COLO829 (cell line): ENCODE results near the gene ADAMTS7.
A peak's percentile ranks its signal among the peaks of the same experiment; 100 is the strongest.
"Not testable (repeated sequence)": the region's sequence is repeated elsewhere in the genome, so short reads cannot be mapped to it uniquely, and the experiment has no call there.

ENCODE experiments used
- DNase-seq: peaks from one replicate; pipeline ENCODE4 v3.0.0; 2012; ENCODE audit warnings: low spot score

ADAMTS7 gene

DNA sequence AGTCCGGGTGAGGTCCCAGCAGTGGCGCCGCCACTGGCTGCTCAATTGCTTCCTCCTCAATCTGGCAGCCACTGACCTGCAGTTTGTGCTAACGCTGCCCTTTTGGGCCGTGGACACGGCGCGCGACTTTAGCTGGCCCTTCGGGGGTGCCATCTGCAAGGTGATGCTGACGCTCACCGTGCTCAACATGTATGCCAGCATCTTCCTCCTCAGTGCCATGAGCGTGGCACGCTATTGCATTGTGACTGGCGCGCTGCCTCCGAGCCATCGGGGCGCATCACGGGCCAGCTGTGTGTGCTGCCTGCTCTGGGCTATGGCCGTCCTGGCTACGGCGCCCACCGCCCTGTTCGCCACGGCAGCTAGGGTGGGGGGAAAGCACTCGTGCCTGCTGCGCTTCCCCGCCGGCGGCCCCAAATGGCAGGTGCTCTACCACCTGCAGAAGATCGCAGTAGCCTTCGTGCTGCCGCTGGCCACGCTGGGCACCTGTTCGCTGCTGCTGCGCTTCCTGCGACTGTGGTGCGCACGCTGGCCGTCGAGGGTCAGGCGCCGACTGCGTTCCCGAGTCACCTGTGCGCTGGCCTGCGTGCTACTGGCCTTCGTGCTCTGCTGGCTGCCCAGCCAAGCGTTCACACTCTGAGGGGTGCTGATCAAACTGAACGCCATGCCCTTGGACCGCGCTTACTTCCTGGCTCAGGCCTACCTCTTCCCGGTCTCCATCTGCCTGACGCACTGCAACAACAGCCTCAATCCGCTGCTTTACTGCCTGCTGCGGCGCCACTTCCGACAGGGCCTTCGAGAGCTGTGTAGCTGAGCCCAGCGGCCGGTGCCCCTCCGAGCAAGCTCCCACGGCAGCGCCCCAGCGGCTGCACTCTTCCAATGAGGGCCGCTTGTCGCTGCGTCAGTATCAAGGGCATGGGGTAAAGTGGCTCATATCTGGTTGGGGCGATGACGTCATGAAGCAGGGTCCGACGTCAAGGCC lies 20.3 kb upstream of the ADAMTS7 start:
- DNase-seq: no peak

DNA sequence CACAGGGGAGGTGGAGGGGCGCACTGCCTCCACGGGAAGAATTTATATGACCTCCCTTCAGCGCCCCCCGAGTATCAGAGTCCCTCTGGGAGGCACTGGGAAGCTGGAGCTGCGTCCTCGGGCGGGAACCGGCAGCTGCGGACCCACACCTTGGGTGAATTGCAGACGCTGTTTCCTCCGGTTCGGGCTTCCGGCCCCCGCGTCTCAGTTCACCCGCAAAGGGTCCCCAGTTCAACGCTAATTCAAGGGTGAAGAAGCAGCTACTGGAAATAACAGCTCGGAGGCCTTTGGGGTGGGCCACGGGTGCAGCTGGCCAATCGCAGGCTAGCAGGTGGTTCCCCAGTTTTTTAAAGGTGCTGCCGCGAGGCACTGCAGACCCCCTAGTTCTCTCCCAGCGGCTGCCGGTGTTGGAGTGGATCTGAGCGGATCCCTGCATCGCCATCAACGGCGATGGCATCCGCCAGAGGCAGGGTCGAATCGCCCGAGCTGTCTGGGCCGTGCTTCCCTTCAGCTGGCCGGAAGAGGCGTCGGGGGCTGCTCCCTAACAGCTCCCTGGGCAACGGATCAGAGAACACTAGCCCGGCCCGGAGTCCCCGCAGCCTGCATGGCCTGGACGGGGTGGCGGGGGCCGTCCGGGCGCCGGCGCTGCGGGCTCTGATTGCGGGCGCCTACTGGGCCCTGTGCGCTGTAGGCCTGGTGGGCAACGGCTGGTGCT lies 19.4 kb upstream of the ADAMTS7 start:
- DNase-seq: no peak

DNA sequence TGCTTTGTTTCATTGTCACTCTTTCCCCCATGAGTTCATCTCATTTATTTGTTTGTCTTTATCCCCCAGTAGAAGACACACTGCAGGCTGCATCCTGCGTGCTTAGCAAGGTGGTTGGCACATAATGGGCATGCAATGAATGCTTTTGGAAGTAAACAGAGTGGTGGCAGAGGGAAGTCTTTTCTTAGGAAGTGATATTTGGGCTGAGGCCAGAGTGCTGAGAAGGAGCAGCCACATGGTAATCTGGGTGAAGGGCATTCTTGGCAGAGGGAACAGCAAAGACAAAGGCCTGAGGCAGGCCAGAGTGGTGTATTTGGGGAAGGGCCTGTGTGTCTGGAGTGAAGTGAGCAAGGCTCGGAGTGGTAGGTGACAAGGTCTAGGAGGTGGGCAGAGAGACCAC lies 17.7 kb upstream of the ADAMTS7 start:
- DNase-seq: no peak

DNA sequence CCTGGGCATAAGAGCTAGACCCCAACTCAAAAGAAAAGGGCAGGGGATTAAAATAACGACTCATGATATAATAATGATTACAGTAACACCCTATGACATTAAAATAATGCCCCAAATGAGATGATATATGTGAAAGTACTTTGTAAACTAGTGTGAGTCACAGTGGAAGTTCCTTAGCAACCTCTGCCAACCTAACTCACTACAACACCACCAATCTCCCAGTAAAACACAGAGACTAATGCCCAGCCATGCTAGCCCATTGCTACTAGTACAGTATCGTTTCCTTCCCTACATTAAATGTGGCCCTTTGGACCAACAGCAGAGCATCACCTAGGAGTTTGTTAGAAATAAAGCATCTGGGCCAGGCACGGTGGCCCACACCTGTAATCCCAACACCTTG lies 11.2 kb upstream of the ADAMTS7 start:
- DNase-seq: no peak

DNA sequence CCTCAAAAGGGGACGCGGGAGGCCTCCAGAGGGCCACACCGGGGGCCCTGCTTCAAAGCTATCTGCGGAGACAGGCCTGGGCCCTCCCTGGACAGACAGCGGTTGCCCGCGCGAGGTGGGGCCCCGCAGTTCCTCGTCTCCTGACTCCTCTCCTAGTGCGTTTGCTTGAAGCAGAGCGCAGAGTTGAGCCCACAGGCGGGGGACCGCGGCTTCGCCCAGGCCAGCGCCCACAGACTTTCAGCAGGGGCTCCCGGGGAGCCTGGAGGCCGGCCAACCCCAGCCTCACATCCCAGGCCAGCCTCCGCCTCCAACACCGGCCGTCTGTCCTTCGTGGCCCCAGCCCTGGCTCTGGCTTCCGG lies 540 bp upstream of the ADAMTS7 start:
- DNase-seq: no peak

DNA sequence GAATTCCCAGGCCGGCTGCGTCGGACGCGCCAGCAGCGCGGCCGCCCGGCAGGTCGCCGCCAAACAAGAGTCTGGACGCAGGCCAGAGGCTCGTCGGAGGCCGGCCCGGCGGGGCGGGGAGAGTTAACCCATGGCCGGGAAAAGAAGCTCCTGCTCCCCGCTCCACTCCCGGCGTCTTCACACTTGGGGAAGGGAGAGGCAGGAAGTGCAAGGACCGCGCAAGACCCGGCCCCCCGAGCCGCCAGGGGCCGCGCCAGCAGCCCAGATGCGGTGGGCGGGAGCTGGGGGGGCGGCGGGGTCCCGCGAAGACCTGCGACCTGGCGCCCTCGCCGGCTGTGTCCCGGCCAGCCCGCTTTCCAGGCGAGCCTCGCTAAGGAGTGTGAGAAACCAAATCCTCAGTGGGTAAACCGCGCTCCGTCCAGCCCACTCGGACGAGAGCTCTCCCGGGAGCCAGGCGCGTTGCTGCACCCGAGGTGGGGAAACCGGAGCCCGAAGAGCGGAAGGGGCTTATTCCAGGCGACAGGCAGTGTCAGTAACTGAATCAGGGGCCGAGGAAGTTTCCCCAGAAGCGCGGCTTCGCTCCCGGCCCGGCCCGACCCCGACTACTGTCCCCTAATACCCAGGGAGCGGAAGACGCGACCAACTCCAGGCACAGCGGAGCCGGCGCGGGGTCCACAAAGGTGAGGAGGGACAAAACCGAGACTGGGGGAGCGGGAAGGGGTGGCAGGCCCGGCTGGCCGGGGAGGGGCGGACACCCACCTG lies 721 bp downstream of the ADAMTS7 start:
- DNase-seq: no peak

DNA sequence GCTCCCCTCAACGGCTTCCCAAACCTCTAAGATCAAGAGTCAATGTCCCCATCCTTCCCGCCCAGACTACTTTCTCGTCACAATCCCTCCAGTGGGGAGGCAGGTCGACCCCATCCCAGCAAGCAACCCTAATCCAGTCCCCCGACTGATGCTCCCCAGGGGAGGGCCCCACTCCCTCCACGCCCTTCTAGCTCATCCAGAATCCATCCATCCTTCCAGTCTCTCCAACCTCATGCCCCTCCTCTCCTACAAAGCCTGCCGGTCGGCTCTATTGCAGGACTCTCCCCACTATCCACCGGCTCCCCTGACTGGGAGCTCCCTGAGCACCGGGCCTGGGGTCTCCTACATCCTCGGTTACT lies 1.3 kb downstream of the ADAMTS7 start:
- no peak for DNase-seq

DNA sequence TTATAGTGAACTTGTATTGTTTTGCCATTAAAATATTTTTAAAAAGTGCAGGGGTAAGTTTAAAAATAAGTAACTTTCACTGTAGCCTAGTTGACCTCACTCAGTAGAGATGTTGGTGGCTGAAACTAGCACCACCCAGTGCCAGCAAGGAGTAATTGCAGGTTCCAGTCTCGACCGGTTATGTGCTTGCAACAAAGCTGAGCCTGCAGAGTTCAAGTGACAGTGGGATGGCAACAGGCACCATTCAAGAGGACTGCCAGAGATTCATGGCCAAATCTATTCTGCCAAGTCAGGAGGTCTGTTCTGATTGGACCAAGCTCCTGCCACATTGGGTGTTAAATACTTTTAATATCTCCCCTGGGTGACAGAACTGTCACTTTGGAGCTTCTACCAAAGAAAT lies 2.7 kb downstream of the ADAMTS7 start:
- peak; percentile 25 for DNase-seq

DNA sequence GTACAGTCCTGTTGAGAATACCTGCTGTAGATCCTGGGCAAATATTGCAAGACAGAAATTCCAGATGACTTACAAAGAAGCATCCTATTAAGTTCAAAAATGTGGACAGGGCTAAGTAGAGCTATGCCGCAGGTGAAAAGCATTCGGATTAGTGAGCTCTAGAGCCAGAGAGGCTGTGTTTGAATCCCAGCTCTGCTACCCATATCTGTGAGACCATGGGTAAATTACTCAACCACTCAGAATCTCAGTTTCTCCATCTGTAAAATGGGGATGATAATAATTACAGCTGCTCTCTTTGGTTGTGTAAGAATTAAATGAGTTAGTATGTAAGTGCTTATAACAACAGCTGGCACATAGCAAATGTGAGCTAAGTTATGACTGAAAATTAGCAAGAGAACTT lies 3.9 kb downstream of the ADAMTS7 start:
- DNase-seq: no peak

DNA sequence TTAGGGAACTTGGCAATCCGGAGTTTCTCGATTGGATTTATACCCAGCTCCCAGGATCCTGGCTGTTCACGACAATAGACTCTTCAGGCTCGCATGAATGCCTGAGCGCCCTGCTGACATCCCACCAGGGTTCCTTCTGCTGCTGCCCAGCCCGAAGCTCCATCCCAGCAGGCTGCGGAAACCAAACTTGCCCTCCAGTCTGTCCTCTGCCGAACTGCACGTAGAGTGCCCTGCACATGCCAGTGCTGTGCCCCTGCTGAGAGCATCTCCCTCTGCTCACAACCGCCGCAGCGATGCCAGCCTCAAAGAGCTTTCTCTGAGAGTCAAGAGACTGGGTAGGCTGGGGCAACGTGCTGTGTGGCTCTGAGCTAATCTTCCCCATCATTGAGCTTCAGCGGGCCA lies 6.9 kb downstream of the ADAMTS7 start:
- no peak for DNase-seq

DNA sequence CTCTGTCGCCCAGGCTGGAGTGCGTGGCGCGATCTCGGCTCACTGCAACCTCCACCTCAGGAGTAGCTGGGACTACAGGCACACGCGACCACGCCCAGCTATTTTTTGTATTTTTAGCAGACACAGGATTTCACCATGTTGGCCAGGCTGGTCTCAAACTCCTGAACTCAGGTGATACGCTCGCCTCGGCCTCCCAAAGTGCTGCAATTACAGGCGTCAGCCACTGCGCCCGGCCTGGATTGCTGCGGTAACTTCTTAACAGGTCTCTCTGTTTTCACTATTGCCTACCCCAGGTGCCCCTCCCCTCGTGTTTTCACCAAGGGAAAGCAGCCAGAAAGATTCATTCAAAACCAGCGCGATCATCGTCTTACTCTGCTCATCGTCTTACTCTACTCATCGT lies 10.5 kb downstream of the ADAMTS7 start:
- no peak for DNase-seq

DNA sequence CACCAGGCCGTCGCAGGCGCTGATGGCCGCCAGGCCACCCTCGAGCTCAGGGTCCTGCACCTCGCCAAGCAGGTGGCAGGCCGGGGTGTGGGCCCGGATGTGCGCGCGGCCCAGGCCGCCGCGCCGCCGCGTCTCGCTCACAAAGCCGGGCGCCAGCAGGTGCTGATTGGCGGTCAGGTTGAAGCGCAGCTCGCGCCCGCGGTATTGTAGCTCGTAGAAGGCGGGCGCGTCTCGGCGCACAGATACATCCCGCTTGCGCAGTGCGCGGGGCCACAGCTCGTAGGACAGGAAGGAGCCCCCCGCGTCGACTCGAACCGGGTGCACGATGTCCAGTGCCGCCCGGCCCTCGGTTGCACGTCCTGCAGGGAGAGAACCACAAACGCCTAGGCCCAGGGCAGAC lies 11.1 kb downstream of the ADAMTS7 start:
- no peak for DNase-seq

DNA sequence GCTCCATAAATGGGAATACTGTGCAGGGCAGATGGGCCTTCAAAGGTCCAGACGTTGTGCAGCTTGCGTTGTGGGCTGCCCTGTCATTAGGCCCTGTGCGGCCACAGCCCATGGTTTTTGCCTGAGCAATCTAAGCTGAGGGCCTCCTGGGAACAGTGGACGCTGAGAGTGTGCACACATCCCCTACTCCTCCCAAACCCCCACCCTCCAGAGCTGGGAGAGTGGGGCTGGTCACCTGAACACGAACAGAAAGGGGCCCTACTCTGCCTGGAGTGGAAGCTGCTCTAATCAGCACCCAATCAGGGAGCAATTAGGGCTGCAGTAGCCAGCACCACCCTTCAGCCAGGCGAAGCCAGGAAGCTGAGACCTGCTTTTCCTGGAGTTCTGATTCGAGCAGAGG lies 12.2 kb downstream of the ADAMTS7 start:
- not testable (repeated sequence) for DNase-seq

DNA sequence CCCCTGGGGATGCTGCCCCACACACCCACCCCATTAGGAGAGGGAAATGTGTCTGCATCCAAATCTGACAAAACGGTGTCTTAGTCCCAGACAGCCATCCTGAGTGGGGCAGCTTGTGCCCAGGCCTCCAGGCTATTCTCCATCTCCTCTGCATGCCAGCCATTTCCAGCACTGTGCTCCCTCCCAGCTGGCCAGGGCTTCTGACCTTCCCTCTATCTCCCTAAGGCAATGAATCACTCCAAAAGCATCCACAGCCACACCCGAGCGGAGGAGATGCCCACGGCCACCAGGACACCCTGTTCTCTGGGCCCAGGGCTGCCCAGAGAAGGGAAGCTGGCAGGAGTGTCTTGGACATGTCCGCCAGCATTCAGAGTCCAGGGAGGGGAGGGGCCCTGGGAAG lies 12.9 kb downstream of the ADAMTS7 start:
- not testable (repeated sequence) for DNase-seq

DNA sequence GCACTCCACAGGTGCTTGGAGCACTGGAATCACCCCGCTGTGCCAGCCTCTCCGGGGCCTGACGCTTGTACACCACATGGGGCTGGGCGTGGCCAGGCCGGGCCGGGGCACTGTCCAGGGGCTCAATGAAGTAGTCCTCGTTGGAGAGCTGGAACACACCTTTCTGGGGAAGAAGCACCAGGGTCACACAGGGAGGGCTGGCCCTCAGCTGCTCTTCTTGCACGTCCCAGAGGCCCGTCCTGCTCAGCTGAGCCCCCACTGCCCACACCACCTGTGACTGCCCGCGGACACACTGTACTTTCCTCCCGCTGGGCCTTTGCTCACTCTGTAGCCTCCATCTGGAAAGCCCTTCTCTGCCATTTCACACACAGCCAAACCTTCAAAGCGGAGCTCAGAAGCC lies 13.3 kb downstream of the ADAMTS7 start:
- DNase-seq: no peak

DNA sequence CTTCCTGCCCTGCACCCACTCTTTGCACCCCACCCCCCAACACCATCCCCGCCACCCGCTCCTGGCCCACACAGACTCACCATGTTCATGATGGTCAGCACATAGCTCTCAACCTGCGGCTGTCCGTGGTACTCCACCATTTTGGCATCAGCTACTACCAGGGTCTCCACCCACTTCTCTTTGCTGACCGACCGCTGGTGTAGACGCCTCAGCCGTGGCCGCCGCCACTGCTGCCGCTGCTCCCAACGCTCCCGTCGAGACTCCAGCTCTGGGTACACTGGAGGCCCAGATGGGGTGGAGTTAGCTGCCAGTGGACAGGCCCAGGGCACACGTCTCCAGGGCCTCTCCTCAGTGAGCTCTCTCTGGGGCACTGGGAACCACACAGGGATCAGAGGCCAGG lies 14.8 kb downstream of the ADAMTS7 start:
- DNase-seq: no peak

DNA sequence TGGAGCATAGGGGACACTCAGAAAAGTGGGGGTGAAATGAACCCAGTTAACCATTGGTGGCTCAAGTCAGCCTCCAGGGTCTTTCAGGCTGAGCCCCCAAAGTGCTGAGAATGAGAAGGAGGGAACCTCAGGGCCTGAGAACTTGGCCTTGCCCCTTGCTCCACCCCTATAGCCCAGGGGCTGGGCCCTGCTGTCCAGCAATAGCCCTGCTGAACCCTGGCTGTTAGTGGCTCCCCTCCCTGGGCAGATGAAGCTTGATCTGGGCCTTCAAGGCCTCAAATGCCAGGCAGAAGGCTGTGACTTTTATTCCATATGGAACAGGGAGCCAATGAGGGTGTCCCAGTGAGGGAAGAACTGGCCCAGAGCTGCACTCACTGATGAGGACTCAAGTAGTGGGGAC lies 16.2 kb downstream of the ADAMTS7 start:
- DNase-seq: no peak

DNA sequence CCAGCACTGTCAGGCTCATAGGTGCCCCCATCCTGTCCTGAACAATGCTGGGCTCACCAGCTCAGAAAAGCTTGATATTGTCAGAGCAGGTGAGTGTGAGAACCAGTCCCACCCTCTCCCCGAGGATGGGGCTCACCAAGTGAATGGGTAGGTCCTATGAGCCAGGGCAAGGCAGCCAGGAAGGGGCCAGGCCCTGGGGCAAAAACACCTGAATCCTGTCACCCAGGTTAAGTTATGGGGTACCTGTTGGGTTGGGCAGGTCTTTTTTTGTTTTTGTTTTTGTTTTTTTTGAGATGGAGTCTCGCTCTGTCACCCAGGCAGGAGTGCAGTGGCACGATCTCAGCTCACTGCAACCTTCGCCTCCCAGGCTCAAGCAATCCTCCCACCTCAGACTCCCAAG lies 16.8 kb downstream of the ADAMTS7 start:
- DNase-seq: not testable (repeated sequence)

DNA sequence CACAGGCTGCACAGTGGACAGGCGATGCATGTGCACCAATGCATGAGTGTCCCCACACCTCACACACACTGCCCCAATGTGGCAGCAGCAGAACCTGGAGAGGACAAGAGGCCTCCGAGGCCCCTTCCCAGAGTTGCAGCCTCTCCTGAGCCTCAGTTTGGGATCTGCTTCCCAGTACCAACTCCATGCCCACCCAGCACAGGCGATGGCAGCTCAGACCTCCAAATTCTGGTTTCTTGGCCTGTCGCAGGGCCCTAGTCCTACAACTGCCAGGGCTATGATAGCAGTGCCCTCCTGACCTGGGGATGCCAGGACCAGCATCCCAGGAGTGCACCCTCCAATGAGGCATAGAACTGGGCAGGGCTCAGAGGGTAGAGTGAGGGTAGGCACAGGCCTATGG lies 19.9 kb downstream of the ADAMTS7 start:
- DNase-seq: no peak

DNA sequence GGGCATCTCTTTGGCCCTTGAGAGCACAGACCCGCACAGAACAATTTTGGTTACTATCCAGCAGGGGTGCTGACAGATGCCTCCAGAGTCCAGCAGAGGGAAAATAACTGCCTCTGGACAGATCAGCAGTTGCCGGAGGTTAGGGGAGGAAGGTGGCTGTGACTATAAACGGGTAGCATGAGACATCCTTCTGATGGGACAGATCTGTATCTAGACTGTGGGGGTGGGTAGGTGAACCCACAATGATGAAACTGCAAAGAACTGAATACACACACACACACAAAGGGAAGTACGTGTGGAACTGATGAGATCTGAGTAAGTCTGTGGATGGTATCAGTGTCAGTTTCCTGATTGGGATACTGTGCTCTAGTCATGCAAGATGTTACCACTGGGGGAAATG lies 21.2 kb downstream of the ADAMTS7 start:
- no peak for DNase-seq

DNA sequence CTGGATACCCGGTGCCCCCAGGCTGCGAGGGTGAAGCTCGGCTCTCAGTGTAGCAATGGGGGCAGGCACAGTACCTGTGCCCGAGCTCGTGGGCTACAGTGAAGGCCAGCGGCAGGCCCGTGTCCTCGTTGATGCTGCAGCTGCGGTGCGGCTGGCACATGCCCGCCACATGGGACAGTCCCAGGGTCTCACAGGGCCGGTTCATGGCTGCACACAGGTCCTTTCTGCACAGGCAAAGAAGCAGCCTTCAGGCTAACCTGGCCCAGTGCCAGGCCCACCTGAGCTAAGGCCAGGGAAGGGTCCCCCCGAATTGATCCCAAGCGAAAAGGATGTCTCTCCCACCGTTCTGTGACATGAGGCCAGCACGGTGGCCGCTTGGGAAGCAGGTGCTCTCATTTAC lies 21.6 kb downstream of the ADAMTS7 start:
- DNase-seq: no peak

DNA sequence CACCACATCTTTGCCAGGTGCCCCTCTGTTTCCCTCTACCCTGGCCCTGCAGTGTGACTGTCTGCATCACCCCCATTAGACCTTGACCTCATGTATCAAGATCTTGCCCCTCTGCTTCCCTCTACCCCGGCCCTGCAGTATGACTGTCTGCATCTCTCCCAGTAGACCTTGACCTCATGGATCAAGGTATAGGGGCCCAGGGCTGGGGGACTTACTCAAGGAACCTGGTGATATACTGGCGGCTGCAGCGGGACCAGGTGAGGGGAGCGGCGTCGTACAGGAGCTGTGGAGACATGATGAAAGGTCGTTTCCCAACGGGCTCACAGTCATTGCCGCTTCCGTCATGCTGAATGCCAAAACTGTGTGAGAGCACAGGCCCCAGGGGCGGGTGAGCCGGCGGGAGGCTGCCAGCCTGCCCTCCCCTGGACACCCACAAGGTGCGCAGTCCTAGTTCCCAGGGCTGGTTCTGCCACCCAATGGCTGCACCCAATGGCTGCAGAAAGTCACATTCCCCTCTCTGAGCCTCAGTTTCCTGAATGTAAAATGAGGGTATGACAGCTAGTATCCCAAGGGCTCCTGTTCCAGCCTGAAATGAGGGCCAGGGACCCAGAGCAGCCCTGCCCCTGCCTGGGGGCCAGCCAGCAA lies 23.1 kb downstream of the ADAMTS7 start:
- no peak for DNase-seq
